GM12875 (cell line): Measurements from ENCODE around the gene TARS1.

Experiments
- H3K4me3 ChIP-seq: one replicate; pipeline ENCODE4 v1.5.1; 2011; ENCODE audit warnings: low read depth, low read length, control low read depth
- CTCF ChIP-seq: IDR thresholded peaks from 2 replicates; pipeline ENCODE4 v1.5.1; 2011; ENCODE audit warnings: low read depth, mild to moderate bottlenecking, control low read depth, inconsistent platforms, low read length, moderate library complexity, borderline replicate concordance; ENCODE audit not compliant: insufficient read depth

TARS1 gene

GRCh38 chr5:33409435-33410170 lies 31.2 kb upstream of the TARS1 start:
- no peak overlapping the region for H3K4me3 ChIP-seq
- TF ChIP-seq CTCF = no peak

- TF ChIP-seq CTCF = no peak
- no peak overlapping the region for H3K4me3 ChIP-seq
Observed at GRCh38 chr5:33410221-33410620, 30.5 kb upstream of the TARS1 start.

GRCh38 chr5:33411498-33411897 lies 29.3 kb upstream of the TARS1 start:
- H3K4me3 ChIP-seq = no peak overlapping the region
- no peak for TF ChIP-seq CTCF

GRCh38 chr5:33415811-33416354 lies 24.9 kb upstream of the TARS1 start:
- no peak for TF ChIP-seq CTCF
- H3K4me3 ChIP-seq = no peak overlapping the region

GRCh38 chr5:33417632-33418031 lies 23.1 kb upstream of the TARS1 start:
- no peak overlapping the region for H3K4me3 ChIP-seq
- no peak for TF ChIP-seq CTCF

- H3K4me3 ChIP-seq = no peak overlapping the region
- TF ChIP-seq CTCF = no peak
Observed at GRCh38 chr5:33420946-33421345, 19.8 kb upstream of the TARS1 start.

GRCh38 chr5:33422191-33422590 lies 18.6 kb upstream of the TARS1 start:
- H3K4me3 ChIP-seq = no peak overlapping the region
- TF ChIP-seq CTCF = no peak
